Measurements from ENCODE around the gene FAM177B.
"Not testable (repeated sequence)": the region's sequence is repeated elsewhere in the genome, so short reads cannot be mapped to it uniquely, and the experiment has no call there.

FAM177B gene

DNA sequence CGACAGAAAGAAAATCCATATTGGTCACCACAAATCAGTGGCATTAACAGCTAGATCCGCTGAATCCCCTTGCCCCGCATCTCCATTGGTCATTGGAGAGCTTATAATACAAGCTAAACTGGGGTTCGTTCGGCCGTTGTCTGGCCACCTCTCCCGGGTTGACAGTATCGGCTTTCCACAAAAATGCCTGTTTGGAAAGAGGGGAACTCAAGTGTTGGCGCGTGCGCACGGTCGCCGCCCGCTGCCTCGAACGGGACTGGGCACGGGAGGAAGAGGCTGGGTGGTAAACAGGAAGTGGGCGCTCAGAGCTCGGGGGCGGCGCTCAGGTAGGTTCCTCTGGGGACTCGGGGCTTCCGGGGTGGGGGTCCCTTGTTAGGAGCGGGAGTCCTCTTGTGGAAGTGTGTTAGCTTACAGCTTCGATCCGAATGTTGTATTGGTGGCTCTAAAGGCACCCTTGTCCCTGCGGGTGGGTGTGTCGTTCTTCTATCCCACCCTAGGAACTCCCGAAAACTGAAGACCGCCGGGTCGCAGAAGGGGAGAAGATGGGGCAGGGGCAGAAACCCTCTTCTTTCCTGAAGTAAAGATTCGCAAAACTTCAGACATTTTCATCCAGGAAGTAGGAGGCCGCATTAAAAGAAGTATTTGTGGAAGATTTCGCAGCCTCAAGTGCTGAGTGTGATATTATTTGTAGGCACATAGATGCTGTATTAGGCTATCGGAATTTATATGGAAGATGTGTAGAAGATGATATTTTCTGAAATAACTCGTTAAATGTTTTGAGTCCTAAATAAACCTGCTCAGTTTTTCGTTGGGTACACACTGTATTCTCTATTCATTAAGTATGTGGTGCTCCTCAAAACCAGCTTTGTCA, 23.7 kb upstream of the FAM177B start:
- H3K36me3 ChIP-seq (ENCODE audit: control insufficient read depth, insufficient read depth, low read length) = peaks cover 7% of the 10 kb centered on the region
- peak overlapping the region; percentile 72 for H3K9ac ChIP-seq (ENCODE audit: low read length)
- peak overlapping the region; percentile 99 for H3K27ac ChIP-seq (ENCODE audit: low read depth, low read length)
- peaks cover 5% of the 10 kb centered on the region for H3K4me1 ChIP-seq (ENCODE audit: control insufficient read depth, insufficient read depth, low read length)
- H3K4me3 ChIP-seq (ENCODE audit: low read length) = peak overlapping the region; percentile 94
- no peaks in the 10 kb centered on the region for H3K27me3 ChIP-seq (ENCODE audit: control insufficient read depth, insufficient read depth, low read length)

DNA sequence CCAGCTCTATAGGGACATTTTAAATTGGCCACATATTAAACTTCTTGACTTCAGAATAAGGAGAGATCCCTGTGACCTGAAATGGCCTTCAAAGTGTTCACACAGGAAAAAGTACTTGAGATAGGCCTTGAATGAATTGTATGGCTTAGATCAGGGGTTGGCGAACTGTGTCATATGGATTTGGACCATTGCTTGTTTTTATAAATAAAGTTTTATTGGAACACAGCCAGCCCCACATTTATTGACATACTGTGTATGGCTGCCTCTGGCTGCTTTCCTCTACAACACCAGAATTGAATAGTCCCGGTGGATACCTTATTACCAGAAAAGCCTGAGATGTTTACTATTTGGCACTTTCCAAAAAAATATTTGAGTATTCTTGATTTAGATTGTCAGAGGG, 20.6 kb upstream of the FAM177B start:
- Histone ChIP-seq H3K9ac (ENCODE audit: low read length) (no peak overlapping the region), H3K36me3 (ENCODE audit: control insufficient read depth, insufficient read depth, low read length) (peaks cover 15% of the 10 kb centered on the region), H3K4me1 (ENCODE audit: control insufficient read depth, insufficient read depth, low read length) (peaks cover 2% of the 10 kb centered on the region), H3K27ac (ENCODE audit: low read depth, low read length) (no peak overlapping the region), H3K27me3 (ENCODE audit: control insufficient read depth, insufficient read depth, low read length) (no peaks in the 10 kb centered on the region), H3K4me3 (ENCODE audit: low read length) (no peak overlapping the region)

DNA sequence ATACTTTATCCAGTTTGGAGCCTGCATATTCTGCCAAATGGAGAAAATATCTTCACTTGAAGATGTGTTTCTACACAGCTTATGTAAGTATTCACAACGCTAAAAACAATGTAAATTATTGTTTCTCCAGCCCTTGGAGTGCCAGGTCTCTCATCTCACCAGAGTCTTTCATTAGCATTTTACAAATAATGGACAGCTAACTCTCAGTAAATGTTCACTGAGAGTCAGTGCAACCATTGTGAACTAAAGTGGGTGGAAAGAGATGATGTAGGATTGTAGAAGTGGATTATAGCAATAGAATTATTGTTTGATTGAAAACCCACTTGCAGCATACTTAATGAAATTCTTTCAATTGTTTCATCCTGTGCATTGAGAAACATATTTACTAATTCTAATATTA, 8.3 kb upstream of the FAM177B start:
- Histone ChIP-seq H3K27ac (ENCODE audit: low read depth, low read length) (no peak overlapping the region), H3K36me3 (ENCODE audit: control insufficient read depth, insufficient read depth, low read length) (peaks cover 40% of the 10 kb centered on the region), H3K27me3 (ENCODE audit: control insufficient read depth, insufficient read depth, low read length) (no peaks in the 10 kb centered on the region)

DNA sequence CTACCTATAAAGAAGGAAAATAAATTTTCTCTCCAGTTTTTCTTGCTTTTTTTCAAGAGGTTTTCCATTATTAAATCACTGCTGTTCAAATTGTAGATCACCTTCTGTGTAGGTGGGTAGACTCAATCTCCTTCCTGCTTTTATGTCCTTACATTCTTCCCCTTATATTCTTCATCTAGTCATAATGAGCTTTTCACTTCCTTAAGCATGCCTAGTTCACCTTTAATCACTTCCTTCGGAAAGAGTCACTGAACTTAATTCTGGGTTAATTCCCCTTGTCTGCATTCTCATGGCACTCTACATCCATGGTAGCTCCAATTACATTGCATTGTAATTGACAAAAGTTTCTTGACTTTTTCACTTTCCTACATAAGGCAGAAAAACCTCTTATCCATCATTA, 6.1 kb upstream of the FAM177B start:
- H3K4me1 ChIP-seq (ENCODE audit: control insufficient read depth, insufficient read depth, low read length) = no peaks in the 10 kb centered on the region
- H3K27me3 ChIP-seq (ENCODE audit: control insufficient read depth, insufficient read depth, low read length) = no peaks in the 10 kb centered on the region
- peaks cover 33% of the 10 kb centered on the region for H3K36me3 ChIP-seq (ENCODE audit: control insufficient read depth, insufficient read depth, low read length)
- no peak overlapping the region for H3K4me3 ChIP-seq (ENCODE audit: low read length)
- no peak overlapping the region for H3K9ac ChIP-seq (ENCODE audit: low read length)
- H3K27ac ChIP-seq (ENCODE audit: low read depth, low read length) = no peak overlapping the region

More for the DNA sequence above, 8.3 kb upstream of the FAM177B start:
- Histone ChIP-seq H3K4me3 (ENCODE audit: low read length) (no peak overlapping the region), H3K4me1 (ENCODE audit: control insufficient read depth, insufficient read depth, low read length) (no peaks in the 10 kb centered on the region), H3K9ac (ENCODE audit: low read length) (no peak overlapping the region)

DNA sequence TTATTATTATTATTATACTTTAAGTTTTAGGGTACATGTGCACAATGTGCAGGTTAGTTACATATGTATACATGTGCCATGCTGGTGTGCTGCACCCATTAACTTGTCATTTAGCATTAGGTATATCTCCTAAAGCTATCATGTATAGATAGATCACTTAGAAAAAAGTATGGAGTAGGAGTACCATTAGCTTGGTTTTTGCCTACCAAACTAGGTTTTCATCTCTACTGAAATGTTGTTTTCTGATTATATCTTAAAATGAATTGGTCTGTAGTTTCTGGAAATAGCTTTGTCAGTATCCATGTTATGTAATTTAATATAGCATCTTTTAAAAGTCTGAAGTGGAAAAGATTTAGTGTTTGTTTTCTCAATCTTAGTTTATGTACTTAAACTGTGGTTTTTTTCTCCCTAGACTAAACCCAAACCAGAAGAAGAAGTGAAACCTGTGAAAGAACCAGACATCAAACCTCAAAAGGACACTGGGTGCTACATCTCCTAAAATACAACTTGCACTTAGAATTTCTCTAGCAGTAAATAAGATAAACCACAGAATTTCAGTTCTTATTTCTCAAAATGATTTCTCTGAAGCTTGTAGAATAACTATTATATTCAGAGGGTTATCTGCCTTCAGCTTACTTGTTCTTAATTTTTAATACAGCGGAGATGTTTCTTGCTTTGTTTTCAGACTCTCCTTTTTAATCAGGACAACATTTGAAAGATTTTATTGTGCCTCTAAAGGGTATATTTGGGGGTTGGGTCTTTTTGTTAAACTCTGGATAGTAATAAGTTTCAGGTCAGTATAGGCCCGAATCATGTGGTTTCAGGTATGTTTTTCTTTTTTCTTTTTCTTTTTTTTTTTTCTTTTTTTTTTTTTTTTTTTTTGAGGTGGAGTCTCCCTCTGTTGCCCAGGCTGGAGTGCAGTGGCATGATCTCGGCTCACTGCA, 4.5 kb upstream of the FAM177B start:
- Histone ChIP-seq H3K4me3 (ENCODE audit: low read length) (no peak overlapping the region), H3K27me3 (ENCODE audit: control insufficient read depth, insufficient read depth, low read length) (no peaks in the 10 kb centered on the region), H3K27ac (ENCODE audit: low read depth, low read length) (no peak overlapping the region), H3K4me1 (ENCODE audit: control insufficient read depth, insufficient read depth, low read length) (no peaks in the 10 kb centered on the region), H3K36me3 (ENCODE audit: control insufficient read depth, insufficient read depth, low read length) (peaks cover 22% of the 10 kb centered on the region), H3K9ac (ENCODE audit: low read length) (no peak overlapping the region)

DNA sequence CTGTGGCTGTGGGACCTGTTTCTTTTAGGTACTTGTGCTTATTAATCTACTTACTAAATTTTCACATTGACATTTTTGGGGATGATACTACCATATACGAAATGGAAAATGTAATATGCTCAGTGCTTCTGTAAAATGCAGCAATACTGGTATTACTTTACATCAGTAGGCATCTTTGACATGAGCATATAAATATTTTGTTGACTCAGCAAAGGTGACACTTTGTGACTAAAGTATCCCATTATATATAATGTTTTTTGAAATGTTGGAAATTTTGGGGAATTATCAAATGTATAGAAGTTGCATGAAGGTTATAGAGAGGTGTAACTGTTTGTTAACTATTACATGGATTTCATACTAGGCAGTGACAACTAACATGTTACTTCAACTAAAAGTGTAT, 2.3 kb upstream of the FAM177B start:
- peaks cover 4% of the 10 kb centered on the region for H3K4me1 ChIP-seq (ENCODE audit: control insufficient read depth, insufficient read depth, low read length)
- H3K27ac ChIP-seq (ENCODE audit: low read depth, low read length) = no peak overlapping the region
- no peak overlapping the region for H3K4me3 ChIP-seq (ENCODE audit: low read length)
- no peaks in the 10 kb centered on the region for H3K27me3 ChIP-seq (ENCODE audit: control insufficient read depth, insufficient read depth, low read length)
- H3K9ac ChIP-seq (ENCODE audit: low read length) = no peak overlapping the region
- H3K36me3 ChIP-seq (ENCODE audit: control insufficient read depth, insufficient read depth, low read length) = peaks cover 13% of the 10 kb centered on the region

DNA sequence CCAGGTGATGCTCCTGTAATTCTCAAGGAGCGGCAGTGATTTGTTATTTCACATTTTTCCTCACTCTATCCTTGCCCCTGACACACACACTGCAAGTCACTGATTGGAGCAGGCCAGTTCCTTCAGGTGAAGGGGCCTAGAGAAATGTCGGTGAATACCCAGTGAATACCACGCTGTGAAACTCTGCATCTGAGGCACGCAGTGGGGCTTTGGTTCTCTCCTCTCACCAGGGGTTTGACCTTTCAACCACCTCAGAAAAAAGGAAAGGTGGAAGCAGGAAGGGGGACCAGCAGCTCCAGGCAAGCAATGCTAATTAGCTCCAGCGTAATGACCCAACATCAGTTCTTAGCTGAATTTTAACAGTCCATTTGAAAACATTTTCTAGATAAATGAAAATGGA, 532 bp upstream of the FAM177B start:
- no peak overlapping the region for H3K9ac ChIP-seq (ENCODE audit: low read length)
- H3K4me1 ChIP-seq (ENCODE audit: control insufficient read depth, insufficient read depth, low read length) = peaks cover 4% of the 10 kb centered on the region
- H3K4me3 ChIP-seq (ENCODE audit: low read length) = no peak overlapping the region
- no peaks in the 10 kb centered on the region for H3K27me3 ChIP-seq (ENCODE audit: control insufficient read depth, insufficient read depth, low read length)
- H3K36me3 ChIP-seq (ENCODE audit: control insufficient read depth, insufficient read depth, low read length) = peaks cover 5% of the 10 kb centered on the region
- H3K27ac ChIP-seq (ENCODE audit: low read depth, low read length) = no peak overlapping the region

DNA sequence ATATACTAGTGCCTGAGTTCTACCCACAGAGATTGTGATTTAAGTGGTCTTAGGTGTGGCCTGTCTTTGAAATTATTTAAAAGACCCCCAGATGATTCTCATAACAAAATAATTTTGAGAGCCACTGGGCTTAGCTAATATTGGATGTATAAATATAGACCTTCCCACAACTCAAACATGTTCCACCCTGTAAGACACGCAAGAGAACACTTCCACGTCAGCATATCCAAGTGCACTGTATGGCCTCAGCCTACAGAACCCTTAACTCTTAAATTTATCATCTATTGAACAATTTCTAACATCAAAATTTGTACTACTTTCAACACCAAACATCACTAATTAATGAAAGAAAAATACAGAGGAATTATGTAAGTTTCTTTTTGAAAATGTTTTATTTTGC, 2.5 kb downstream of the FAM177B start:
- H3K27ac ChIP-seq (ENCODE audit: low read depth, low read length) = no peak overlapping the region
- H3K4me1 ChIP-seq (ENCODE audit: control insufficient read depth, insufficient read depth, low read length) = peaks cover 4% of the 10 kb centered on the region
- H3K36me3 ChIP-seq (ENCODE audit: control insufficient read depth, insufficient read depth, low read length) = peaks cover 3% of the 10 kb centered on the region
- H3K4me3 ChIP-seq (ENCODE audit: low read length) = no peak overlapping the region
- H3K9ac ChIP-seq (ENCODE audit: low read length) = no peak overlapping the region
- no peaks in the 10 kb centered on the region for H3K27me3 ChIP-seq (ENCODE audit: control insufficient read depth, insufficient read depth, low read length)

DNA sequence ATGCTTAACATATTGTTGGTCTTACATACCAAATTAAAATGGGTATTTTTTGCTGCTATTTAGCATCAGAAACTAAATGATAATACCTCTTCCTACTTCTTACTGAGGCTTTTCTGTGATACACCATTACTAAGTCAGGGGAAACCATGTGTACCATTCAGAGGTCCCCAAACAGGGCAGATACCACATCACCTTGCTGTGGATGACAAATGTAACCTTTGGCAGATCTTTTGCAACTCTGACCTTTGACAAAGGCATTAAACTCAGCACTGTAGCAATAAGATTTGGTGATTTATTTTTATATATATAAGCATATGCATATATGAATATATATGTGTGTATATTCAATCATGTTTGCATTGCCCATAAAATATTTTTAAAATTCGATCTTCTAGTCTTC, 2.9 kb downstream of the FAM177B start:
- H3K36me3 ChIP-seq (ENCODE audit: control insufficient read depth, insufficient read depth, low read length) = peaks cover 3% of the 10 kb centered on the region
- H3K4me1 ChIP-seq (ENCODE audit: control insufficient read depth, insufficient read depth, low read length) = peaks cover 4% of the 10 kb centered on the region
- H3K9ac ChIP-seq (ENCODE audit: low read length) = no peak overlapping the region
- no peaks in the 10 kb centered on the region for H3K27me3 ChIP-seq (ENCODE audit: control insufficient read depth, insufficient read depth, low read length)
- H3K27ac ChIP-seq (ENCODE audit: low read depth, low read length) = no peak overlapping the region
- H3K4me3 ChIP-seq (ENCODE audit: low read length) = no peak overlapping the region

DNA sequence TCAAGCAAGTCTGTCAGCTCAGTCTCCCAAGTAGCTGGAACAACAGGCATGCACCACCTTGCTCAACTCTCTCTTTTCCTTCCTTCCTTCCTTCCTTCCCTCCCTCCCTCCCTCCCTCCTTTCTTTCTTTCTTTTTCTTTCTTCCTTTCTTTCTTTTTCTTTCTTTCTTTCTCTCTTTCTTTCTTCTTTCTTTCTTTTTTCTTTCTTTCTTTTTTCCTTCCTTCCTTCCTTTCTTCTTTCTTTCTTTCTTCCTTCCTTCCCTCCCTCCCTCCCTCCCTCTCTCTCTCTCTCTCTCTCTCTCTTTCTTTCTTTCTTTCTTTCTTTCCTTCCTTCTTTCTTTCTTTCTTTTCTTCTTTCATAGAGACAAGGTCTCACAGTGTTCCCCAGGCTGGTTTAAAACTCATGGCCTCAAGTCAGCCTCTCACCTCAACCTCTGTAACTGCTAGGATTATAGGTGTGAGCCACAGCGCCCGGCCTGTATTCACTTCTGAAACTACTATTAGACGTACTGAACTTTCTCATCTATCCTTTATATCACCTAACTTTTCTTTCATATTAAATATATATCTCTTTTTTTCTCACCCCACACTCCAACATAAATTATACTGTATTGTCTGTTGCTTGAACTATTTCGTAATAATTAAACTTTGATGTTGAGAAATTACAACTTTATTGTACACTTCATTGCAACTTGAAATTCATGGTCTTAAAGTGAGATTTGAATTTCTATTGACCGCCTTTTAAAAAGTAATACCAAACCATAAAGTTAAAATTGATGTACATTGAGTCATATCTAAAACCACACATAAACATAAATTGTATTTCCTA, 4.8 kb downstream of the FAM177B start:
- not testable (repeated sequence) for H3K36me3 ChIP-seq (ENCODE audit: control insufficient read depth, insufficient read depth, low read length); H3K9ac ChIP-seq (ENCODE audit: low read length); H3K4me3 ChIP-seq (ENCODE audit: low read length); H3K27me3 ChIP-seq (ENCODE audit: control insufficient read depth, insufficient read depth, low read length); H3K4me1 ChIP-seq (ENCODE audit: control insufficient read depth, insufficient read depth, low read length); H3K27ac ChIP-seq (ENCODE audit: low read depth, low read length)

DNA sequence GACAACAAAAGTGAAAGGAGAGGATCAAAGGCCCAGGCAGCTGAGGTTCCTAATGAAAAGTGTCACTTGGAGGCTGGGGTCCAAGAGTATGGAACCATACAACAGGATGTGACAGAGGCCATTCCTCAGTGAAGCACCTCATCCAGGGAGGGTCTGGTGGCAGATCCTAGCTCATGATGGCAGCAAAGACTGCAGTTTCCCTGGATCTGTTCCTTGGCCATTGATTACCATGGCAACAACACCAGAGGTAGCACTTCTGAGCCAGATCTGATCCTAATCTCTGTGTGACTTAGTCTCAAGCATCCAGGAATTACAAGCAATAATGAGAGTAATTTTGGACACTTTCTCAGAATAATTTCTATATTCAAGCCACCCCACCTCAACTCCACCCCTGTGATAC, 12.9 kb downstream of the FAM177B start:
- Histone ChIP-seq H3K9ac (ENCODE audit: low read length) (no peak overlapping the region), H3K27ac (ENCODE audit: low read depth, low read length) (no peak overlapping the region), H3K27me3 (ENCODE audit: control insufficient read depth, insufficient read depth, low read length) (no peaks in the 10 kb centered on the region), H3K36me3 (ENCODE audit: control insufficient read depth, insufficient read depth, low read length) (no peaks in the 10 kb centered on the region), H3K4me1 (ENCODE audit: control insufficient read depth, insufficient read depth, low read length) (peaks cover 3% of the 10 kb centered on the region), H3K4me3 (ENCODE audit: low read length) (no peak overlapping the region)

DNA sequence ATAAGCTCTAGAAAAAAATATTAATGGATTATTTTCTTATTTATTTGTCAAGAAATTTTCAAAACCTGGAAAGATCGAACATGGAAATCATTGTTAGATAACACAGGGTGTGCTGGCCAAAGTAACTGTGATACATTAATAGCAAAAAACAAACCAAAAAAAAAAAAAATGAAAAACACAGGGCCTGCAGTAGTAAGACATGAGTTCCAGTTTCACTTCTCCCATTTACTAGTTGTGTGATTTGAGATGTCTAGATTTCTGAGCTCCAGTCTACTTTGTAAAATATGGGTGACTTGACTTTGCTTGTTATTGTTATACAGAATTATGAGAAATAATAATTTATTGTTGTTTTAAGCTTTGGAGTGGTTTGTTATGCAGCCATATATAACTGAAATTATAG, 13.6 kb downstream of the FAM177B start:
- Histone ChIP-seq H3K9ac (ENCODE audit: low read length) (no peak overlapping the region), H3K27me3 (ENCODE audit: control insufficient read depth, insufficient read depth, low read length) (no peaks in the 10 kb centered on the region), H3K4me3 (ENCODE audit: low read length) (no peak overlapping the region), H3K36me3 (ENCODE audit: control insufficient read depth, insufficient read depth, low read length) (no peaks in the 10 kb centered on the region), H3K4me1 (ENCODE audit: control insufficient read depth, insufficient read depth, low read length) (peaks cover 9% of the 10 kb centered on the region), H3K27ac (ENCODE audit: low read depth, low read length) (no peak overlapping the region)

All from rectal smooth muscle tissue (tissue), 1 donor.